Smooth muscle cell (in vitro differentiated cells): ENCODE data around the gene PPFIBP2. TPM values are rescaled to one million over a fixed set of nuclear protein-coding genes. Genes with fewer than 3 reads are reported as not detected.

Source experiments
- DNase-seq: peaks from one replicate; lab custom pipeline; 2025; ENCODE audit not compliant: unreplicated experiment; lab: John Stamatoyannopoulos, UW
- H2AFZ ChIP-seq: fragments of 200-600 bp; sonication (generic); 2 replicates; pipeline ENCODE4 v1.6.0; 2016; ENCODE audit warnings: antibody characterized with exemption, low read depth, mild to moderate bottlenecking
- H3F3A ChIP-seq: fragments of 200-600 bp; sonication (generic); 2 replicates; pipeline ENCODE4 v1.6.0; 2017; ENCODE audit warnings: antibody characterized with exemption, low read depth
- H3K27ac ChIP-seq: fragments of 200-600 bp; sonication (generic); 2 replicates; pipeline ENCODE4 v1.5.1; 2016; ENCODE audit warnings: low read depth, mild to moderate bottlenecking
- H3K27me3 ChIP-seq: fragments of 200-600 bp; sonication (generic); 2 replicates; pipeline ENCODE4 v1.6.1; 2016; ENCODE audit warnings: low read depth, mild to moderate bottlenecking
- H3K36me3 ChIP-seq: fragments of 200-600 bp; sonication (generic); 2 replicates; pipeline ENCODE4 v1.5.1; 2016; ENCODE audit warnings: low read depth
- H3K4me1 ChIP-seq: fragments of 200-600 bp; sonication (generic); 2 replicates; pipeline ENCODE4 v1.5.1; 2016; ENCODE audit warnings: low read depth
- H3K4me2 ChIP-seq: fragments of 200-600 bp; sonication (generic); 2 replicates; pipeline ENCODE4 v1.6.0; 2016; ENCODE audit warnings: mild to moderate bottlenecking
- H3K4me3 ChIP-seq: fragments of 200-600 bp; sonication (generic); 2 replicates; pipeline ENCODE4 v1.5.1; 2016; ENCODE audit warnings: mild to moderate bottlenecking
- H3K79me2 ChIP-seq: fragments of 200-600 bp; sonication (generic); 2 replicates; pipeline ENCODE4 v1.6.0; 2016; ENCODE audit warnings: low read depth, mild to moderate bottlenecking
- H3K9ac ChIP-seq: fragments of 200-600 bp; sonication (generic); 2 replicates; pipeline ENCODE4 v1.6.0; 2016; ENCODE audit warnings: low read depth
- H3K9me3 ChIP-seq: fragments of 200-600 bp; sonication (generic); replicated peaks from 2 replicates; pipeline ENCODE4 v1.5.1; 2016; ENCODE audit warnings: low read depth
- H4K20me1 ChIP-seq: fragments of 200-600 bp; sonication (generic); 2 replicates; pipeline ENCODE4 v1.6.0; 2016; ENCODE audit warnings: low read depth
- WGBS: methylation state at CpG from one replicate; pipeline ENCODE4 v1.1.7; 2016; ENCODE audit warnings: low lambda C conversion rate; 5-methylcytosine and 5-hydroxymethylcytosine counted together
- polyA plus RNA-seq: library from polyadenylated mRNA; unstranded; fragments of >200 nt; fragmentation: Nextera tagmentation; extraction: Ambion mirVana; gene quantifications from 2 replicates; pipeline ENCODE4 v1.2.1, GENCODE V29; 2016
- total RNA-seq: library from RNA; depleted of rRNA; stranded (reverse); fragments of >200 nt; gene quantifications from 2 replicates; pipeline ENCODE4 v1.2.3, GENCODE V29; 2014
- TF ChIP-seq, protein P1 (sequence below): fragments of 200-600 bp; sonication (generic); IDR thresholded peaks from 2 replicates; pipeline ENCODE4 v1.5.1; 2017; ENCODE audit warnings: borderline replicate concordance, mild to moderate bottlenecking, antibody characterized with exemption; ENCODE audit not compliant: insufficient read depth, poor library complexity, severe bottlenecking

PPFIBP2 gene
- total and polyA plus RNA-seq, 2 experiments from 2014 or later = 9.8 to 20.2 TPM

DNA sequence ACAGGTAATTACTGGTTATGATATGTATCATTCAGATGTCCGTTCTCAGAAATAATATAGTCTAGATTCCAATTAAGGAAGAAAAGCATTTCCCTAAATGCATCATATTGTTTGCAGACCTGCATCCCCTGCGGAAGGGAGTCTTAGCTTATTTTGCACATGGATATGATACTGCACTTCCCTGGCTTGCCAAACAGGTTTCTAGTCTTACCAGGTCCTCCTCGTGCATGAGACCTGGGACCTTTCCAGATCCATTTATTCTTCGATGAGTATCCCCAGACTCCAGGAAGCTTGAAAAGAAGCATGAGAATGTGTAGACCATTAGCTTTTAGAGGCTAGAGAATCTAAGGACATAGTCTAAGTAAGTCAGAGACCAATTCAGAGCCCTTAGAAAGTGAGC is 128.9 kb downstream of the PPFIBP2 start:
- no peaks in the 10 kb centered on the region for H3K27me3 ChIP-seq
- TF ChIP-seq, protein P1, sequence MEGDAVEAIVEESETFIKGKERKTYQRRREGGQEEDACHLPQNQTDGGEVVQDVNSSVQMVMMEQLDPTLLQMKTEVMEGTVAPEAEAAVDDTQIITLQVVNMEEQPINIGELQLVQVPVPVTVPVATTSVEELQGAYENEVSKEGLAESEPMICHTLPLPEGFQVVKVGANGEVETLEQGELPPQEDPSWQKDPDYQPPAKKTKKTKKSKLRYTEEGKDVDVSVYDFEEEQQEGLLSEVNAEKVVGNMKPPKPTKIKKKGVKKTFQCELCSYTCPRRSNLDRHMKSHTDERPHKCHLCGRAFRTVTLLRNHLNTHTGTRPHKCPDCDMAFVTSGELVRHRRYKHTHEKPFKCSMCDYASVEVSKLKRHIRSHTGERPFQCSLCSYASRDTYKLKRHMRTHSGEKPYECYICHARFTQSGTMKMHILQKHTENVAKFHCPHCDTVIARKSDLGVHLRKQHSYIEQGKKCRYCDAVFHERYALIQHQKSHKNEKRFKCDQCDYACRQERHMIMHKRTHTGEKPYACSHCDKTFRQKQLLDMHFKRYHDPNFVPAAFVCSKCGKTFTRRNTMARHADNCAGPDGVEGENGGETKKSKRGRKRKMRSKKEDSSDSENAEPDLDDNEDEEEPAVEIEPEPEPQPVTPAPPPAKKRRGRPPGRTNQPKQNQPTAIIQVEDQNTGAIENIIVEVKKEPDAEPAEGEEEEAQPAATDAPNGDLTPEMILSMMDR = no peak
- no peaks in the 10 kb centered on the region for H4K20me1 ChIP-seq
- no peak overlapping the region for H3K27ac ChIP-seq
- H3K4me3 ChIP-seq = no peak overlapping the region
- H2AFZ ChIP-seq = no peak overlapping the region
- no peak overlapping the region for H3K4me2 ChIP-seq
- 60% methylated on average over 4 of the region's 4 CpGs for WGBS
- H3K79me2 ChIP-seq = no peaks in the 10 kb centered on the region
- DNase-seq = no peak
- no peaks in the 10 kb centered on the region for H3K36me3 ChIP-seq
- H3K4me1 ChIP-seq = no peaks in the 10 kb centered on the region
- no peaks in the 10 kb centered on the region for H3K9me3 ChIP-seq
- no peaks in the 10 kb centered on the region for H3F3A ChIP-seq
- no peak overlapping the region for H3K9ac ChIP-seq

DNA sequence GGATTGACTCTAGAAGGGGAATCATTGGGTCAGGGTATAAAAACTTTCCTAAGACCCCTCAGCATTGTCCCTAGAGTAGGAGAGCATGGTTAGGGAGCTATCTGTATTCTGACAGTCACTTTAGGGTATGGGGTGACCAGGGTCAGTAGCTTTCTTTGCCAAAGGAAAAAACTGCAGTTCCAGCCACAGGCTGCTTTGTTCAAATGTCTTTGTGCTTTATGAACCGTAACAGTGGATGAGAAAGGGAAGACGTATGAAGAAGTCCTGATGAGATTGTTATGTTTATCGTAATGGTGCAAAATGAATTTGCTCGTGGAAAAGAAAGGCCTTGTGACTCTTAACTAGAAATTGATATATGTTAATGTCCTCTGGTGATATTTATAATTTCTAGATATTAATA is 129.5 kb downstream of the PPFIBP2 start:
- no peak for DNase-seq
- no peaks in the 10 kb centered on the region for H3K79me2 ChIP-seq
- H3K4me3 ChIP-seq = no peak overlapping the region
- H3K36me3 ChIP-seq = no peaks in the 10 kb centered on the region
- H3K4me2 ChIP-seq = no peak overlapping the region
- H3K9me3 ChIP-seq = no peaks in the 10 kb centered on the region
- no peaks in the 10 kb centered on the region for H4K20me1 ChIP-seq
- no peak overlapping the region for H3K27ac ChIP-seq
- TF ChIP-seq, protein P1 = no peak
- H2AFZ ChIP-seq = no peak overlapping the region
- no peaks in the 10 kb centered on the region for H3F3A ChIP-seq
- H3K9ac ChIP-seq = no peak overlapping the region
- H3K27me3 ChIP-seq = no peaks in the 10 kb centered on the region
- H3K4me1 ChIP-seq = no peaks in the 10 kb centered on the region
- WGBS = 93% methylated on average over 4 of the region's 4 CpGs

DNA sequence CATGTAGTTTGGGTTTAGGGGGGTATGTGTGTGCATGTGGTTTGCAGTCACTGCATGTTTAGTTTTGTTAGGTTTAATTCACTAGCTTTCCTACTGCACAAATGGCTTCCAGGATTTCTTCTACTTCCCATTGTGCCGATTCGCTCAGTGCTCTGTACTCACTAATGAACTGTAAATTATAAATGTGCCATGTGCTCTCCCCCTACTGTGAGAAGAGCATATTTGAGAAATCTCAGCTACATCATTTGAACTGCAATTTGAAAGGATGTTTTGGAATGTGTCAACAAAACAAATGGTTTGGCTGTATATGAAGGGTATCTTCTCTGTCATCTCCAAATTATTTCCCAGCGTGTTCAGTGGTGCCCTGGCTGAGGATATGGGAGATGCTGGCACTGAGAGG is 131.4 kb downstream of the PPFIBP2 start:
- Histone ChIP-seq H3K9ac (no peak overlapping the region), H2AFZ (no peak overlapping the region), H3F3A (no peaks in the 10 kb centered on the region), H3K9me3 (no peaks in the 10 kb centered on the region), H3K4me1 (no peaks in the 10 kb centered on the region), H3K27ac (no peak overlapping the region), H3K4me3 (no peak overlapping the region), H4K20me1 (no peaks in the 10 kb centered on the region), H3K36me3 (no peaks in the 10 kb centered on the region), H3K4me2 (no peak overlapping the region), H3K79me2 (no peaks in the 10 kb centered on the region), H3K27me3 (no peaks in the 10 kb centered on the region)
- TF ChIP-seq, protein P1 = no peak
- 100% methylated on average over 3 of the region's 3 CpGs for WGBS
- DNase-seq = no peak

DNA sequence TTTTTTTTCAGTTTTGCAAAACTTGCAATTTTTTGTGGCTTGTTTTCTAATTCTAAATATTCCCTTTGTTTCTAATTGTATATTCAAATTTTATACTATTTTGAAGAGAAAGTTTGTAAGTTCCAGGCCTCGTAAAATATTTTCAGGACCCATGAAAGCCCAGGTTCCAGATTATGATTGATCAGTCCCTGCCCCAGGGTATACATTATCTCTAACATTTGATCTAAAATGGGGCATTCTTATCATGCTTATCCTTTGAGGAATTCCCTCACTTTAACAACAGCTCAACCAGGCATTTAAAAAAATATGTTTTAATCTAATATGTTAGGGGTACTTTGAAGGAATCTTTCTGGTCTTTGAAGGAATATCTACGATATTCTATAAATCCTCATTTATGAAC is 133.1 kb downstream of the PPFIBP2 start:
- H3K9me3 ChIP-seq = no peaks in the 10 kb centered on the region
- DNase-seq = no peak
- no peak overlapping the region for H2AFZ ChIP-seq
- no peaks in the 10 kb centered on the region for H3K4me1 ChIP-seq
- H3K27me3 ChIP-seq = no peaks in the 10 kb centered on the region
- H3K36me3 ChIP-seq = no peaks in the 10 kb centered on the region
- H3K27ac ChIP-seq = no peak overlapping the region
- no peaks in the 10 kb centered on the region for H3F3A ChIP-seq
- 80% methylated on average over 2 of the region's 2 CpGs for WGBS
- H3K4me2 ChIP-seq = no peak overlapping the region
- TF ChIP-seq, protein P1 = no peak
- no peak overlapping the region for H3K4me3 ChIP-seq
- no peaks in the 10 kb centered on the region for H4K20me1 ChIP-seq
- H3K79me2 ChIP-seq = no peaks in the 10 kb centered on the region
- H3K9ac ChIP-seq = no peak overlapping the region
